Kidney (tissue), 14 donors: ENCODE data around the gene RERE. TPM values are rescaled to one million over a fixed set of nuclear protein-coding genes. Genes with fewer than 3 reads are reported as not detected.

Experiments
- DNase-seq, 5 donors: peaks; one replicate each; pipeline ENCODE4 v3.0.0-alpha.2; 2013 to 2020
- FAIRE-seq: peaks from 2 replicates; lab custom pipeline; 2012; peaks lifted over from hg19 to GRCh38; lab: Jason Lieb, UNC
- H3K27ac ChIP-seq, 2 donors: one replicate each; pipeline ENCODE4 v1.7.0; 2013; ENCODE audit warnings: low read depth in 2 of 2, low read length in 2 of 2, inconsistent platforms in 1 of 2
- H3K27me3 ChIP-seq: one replicate; pipeline ENCODE4 v1.7.1; 2013; ENCODE audit warnings: low read length, inconsistent platforms; ENCODE audit not compliant: control insufficient read depth, insufficient read depth
- H3K36me3 ChIP-seq, 3 donors: one replicate each; pipeline versions ENCODE4 v1.7.0 to v1.7.1; 2013; ENCODE audit warnings: low read length in 3 of 3, control low read depth in 1 of 3, inconsistent platforms in 1 of 3; ENCODE audit not compliant: insufficient read depth in 3 of 3, control insufficient read depth in 2 of 3
- H3K4me1 ChIP-seq, 3 donors: one replicate each; pipeline versions ENCODE4 v1.7.0 to v1.7.1; 2013; ENCODE audit warnings: low read length in 3 of 3, inconsistent platforms in 1 of 3, low read depth in 1 of 3; ENCODE audit not compliant: control insufficient read depth in 2 of 3, insufficient read depth in 2 of 3
- H3K4me3 ChIP-seq, 3 donors: one replicate each; pipeline versions ENCODE4 v1.7.0 to v1.8.1; 2013; ENCODE audit warnings: low read length in 3 of 3, control low read depth in 1 of 3, inconsistent platforms in 1 of 3
- H3K9ac ChIP-seq, 3 donors: one replicate each; pipeline versions ENCODE4 v1.7.0 to v1.7.1; 2013; ENCODE audit warnings: low read length in 3 of 3, control low read depth in 1 of 3, inconsistent platforms in 1 of 3
- H3K9me3 ChIP-seq, 3 donors: one replicate each; pipeline versions ENCODE4 v1.7.0 to v1.7.1; 2013; ENCODE audit warnings: low read length in 3 of 3, control low read depth in 1 of 3, inconsistent platforms in 1 of 3; ENCODE audit not compliant: control insufficient read depth in 2 of 3, insufficient read depth in 1 of 3
- intact Hi-C: fragments of 100-400 bp; cut with DNase I; formaldehyde crosslinking; loops from one replicate; pipeline ENCODE4 v1.11.1; 2022
- polyA plus RNA-seq: library from polyadenylated mRNA; stranded (reverse); fragments of 350-450 nt; fragmentation: Illumina TruSeq; extraction: RNeasy Lipid Tissue Mini Kit (QIAGEN cat#74804); gene quantifications from one replicate; pipeline ENCODE4 v1.2.3, GENCODE V29; 2014; ENCODE audit warnings: low read depth, low replicate concordance; ENCODE audit not compliant: insufficient read depth
- total RNA-seq: library from RNA; stranded (reverse); fragmentation: NEBNext Ultra II Directional; extraction: Animal tissue kit (Norgen Biotek cat#: 25700); gene quantifications from one replicate; pipeline ENCODE4 v1.2.1, GENCODE V29; 2021
- TF ChIP-seq, protein P1 (sequence below): IDR thresholded peaks from 3 replicates; pipeline ENCODE4 v1.5.1; 2012; ENCODE audit warnings: mild to moderate bottlenecking, moderate library complexity, borderline replicate concordance; ENCODE audit not compliant: insufficient read depth; ENCODE audit errors: extremely low read depth
- donor health status: control.
- donor health status: control.
- donor health status: control.
- donor health status: control.
- donor health status: control.
- donor health status: DM: yes; HTN: yes; CAD: no.
- donor health status: Normal renal cell carcinoma (clear cell type).

Gene RERE
- total and polyA plus RNA-seq, 2 donors from 2014 or later: 37.2 to 176 TPM

DNA sequence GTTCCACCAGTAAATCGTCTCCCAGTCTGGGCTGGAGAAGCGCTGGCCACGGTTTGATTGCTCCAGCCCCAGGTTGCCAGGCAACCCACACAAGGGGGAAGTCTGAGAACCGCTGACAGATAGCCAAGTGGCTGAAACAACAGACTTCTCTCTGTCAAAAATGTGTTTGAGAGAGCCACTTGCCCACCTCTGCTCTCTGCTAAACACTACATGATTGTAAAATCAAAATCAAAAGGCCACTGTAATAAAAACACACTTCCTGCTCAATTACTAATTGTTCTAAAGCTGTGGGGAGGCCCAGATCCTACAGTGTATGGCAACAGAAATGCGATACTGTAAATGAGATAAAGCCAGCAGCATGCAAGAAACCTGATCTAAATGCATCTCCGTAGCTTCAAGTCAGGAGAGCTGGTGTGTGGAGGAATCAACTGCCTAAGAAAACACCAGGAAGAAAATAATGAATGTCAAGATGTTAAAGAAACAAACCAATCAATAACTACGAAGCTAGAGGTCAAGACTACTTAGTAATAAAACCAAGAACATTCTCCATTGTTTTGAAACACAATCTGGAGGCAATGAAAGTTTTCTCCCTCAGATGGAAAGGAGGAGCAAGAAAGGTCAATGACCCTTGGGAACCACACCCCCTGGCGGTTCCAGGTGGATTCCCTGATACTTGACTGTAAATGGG is 378.3 kb downstream of the RERE start:
- intact Hi-C loops: no loop called here
- DNase-seq: peak; percentile 84 to 94 (median 90)
- H3K36me3 ChIP-seq: no peaks in the 10 kb centered on the region
- peaks cover 0 to 4% (median 0%) of the 10 kb centered on the region in 3 donors for H3K9me3 ChIP-seq
- no peak for FAIRE-seq
- H3K27me3 ChIP-seq: no peaks in the 10 kb centered on the region
- H3K4me3 ChIP-seq: no peak overlapping the region
- peak overlapping the region in 1 of 2 donors; percentile 36 for H3K27ac ChIP-seq
- H3K4me1 ChIP-seq: peaks cover 6 to 11% (median 11%) of the 10 kb centered on the region in 3 donors
- TF ChIP-seq, protein P1, sequence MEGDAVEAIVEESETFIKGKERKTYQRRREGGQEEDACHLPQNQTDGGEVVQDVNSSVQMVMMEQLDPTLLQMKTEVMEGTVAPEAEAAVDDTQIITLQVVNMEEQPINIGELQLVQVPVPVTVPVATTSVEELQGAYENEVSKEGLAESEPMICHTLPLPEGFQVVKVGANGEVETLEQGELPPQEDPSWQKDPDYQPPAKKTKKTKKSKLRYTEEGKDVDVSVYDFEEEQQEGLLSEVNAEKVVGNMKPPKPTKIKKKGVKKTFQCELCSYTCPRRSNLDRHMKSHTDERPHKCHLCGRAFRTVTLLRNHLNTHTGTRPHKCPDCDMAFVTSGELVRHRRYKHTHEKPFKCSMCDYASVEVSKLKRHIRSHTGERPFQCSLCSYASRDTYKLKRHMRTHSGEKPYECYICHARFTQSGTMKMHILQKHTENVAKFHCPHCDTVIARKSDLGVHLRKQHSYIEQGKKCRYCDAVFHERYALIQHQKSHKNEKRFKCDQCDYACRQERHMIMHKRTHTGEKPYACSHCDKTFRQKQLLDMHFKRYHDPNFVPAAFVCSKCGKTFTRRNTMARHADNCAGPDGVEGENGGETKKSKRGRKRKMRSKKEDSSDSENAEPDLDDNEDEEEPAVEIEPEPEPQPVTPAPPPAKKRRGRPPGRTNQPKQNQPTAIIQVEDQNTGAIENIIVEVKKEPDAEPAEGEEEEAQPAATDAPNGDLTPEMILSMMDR: no peak
- no peak overlapping the region for H3K9ac ChIP-seq

DNA sequence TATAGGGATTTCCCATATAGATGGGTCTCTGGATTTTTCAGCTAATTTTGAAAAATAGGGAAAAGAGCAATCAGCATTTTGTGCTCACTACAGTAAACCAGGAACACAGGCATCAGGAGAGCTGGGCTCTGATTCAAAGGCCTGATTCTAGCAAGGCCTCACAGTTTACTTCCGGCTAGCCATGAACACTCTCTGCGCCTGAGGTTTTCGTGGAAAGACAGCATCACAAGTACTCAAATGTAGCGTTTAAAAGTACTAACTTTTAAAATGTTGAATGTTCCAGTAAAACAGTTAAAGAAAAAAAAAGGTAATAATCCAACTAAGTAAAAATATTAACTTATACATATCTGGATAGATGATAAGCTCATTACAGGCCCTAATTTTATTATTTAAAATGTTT is 379.0 kb downstream of the RERE start:
- DNase-seq (peak in 1 of 5 donors; percentile 49), FAIRE-seq (no peak)
- Histone ChIP-seq H3K9ac (no peak overlapping the region), H3K27ac (no peak overlapping the region), H3K4me1 (peaks cover 6 to 11% (median 11%) of the 10 kb centered on the region in 3 donors), H3K4me3 (no peak overlapping the region), H3K36me3 (no peaks in the 10 kb centered on the region), H3K9me3 (peaks cover 0 to 4% (median 0%) of the 10 kb centered on the region in 3 donors), H3K27me3 (no peaks in the 10 kb centered on the region)
- TF ChIP-seq, protein P1: no peak
- intact Hi-C loops: no loop called here

DNA sequence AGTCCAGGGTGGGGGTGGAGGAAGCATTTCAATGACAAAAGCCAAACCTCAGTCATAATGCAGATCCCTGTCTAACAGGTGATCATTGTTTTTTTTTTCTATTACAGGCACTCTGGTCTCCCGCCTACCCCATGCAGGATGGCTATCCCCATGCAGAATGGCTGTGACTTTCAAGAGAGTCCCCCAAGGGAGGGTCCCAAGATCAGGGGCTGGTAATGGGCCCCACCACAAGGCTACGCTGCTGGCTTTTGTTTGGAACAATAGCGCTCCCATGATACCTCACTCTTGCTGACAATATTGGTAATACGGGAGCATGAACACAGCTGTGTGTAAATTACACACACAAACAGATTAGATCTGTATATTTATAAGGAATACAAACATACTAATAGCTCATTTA is 380.1 kb downstream of the RERE start:
- TF ChIP-seq, protein P1: no peak
- H3K27me3 ChIP-seq: no peaks in the 10 kb centered on the region
- intact Hi-C loops: no loop called here
- no peak overlapping the region for H3K4me3 ChIP-seq
- FAIRE-seq (no peak), DNase-seq (no peak)
- H3K4me1 ChIP-seq: peaks cover 6 to 11% (median 11%) of the 10 kb centered on the region in 3 donors
- H3K9ac ChIP-seq: no peak overlapping the region
- no peak overlapping the region for H3K27ac ChIP-seq
- no peaks in the 10 kb centered on the region for H3K9me3 ChIP-seq
- no peaks in the 10 kb centered on the region for H3K36me3 ChIP-seq
